HL-60 (cell line): Measurements from ENCODE around the gene UGT2A1.

Experiments
- DNase-seq, 2 experiments: peaks; one replicate each; pipeline ENCODE4 v3.0.0-alpha.2; 2010 to 2020; ENCODE audit warnings: low read depth in 1 of 2, low spot score in 1 of 2
- H3K27ac ChIP-seq: fragments of 250-450 bp; sonication (Bioruptor Pico); replicated peaks from 2 replicates; pipeline ENCODE4 v1.5.1; 2020; ENCODE audit warnings: mild to moderate bottlenecking, moderate library complexity
- H3K27me3 ChIP-seq: fragments of 250-450 bp; sonication (Bioruptor Pico); 2 replicates; pipeline ENCODE4 v1.5.1; 2021; ENCODE audit warnings: mild to moderate bottlenecking, moderate library complexity; ENCODE audit not compliant: insufficient read depth, poor library complexity, severe bottlenecking
- H3K4me3 ChIP-seq: replicated peaks from 2 replicates; pipeline ENCODE4 v1.5.1; 2011; ENCODE audit warnings: mild to moderate bottlenecking, control low read depth, low read length; ENCODE audit not compliant: insufficient read depth
- CTCF ChIP-seq: IDR thresholded peaks from one replicate; pipeline ENCODE4 v1.5.1; 2011; ENCODE audit warnings: low read length, control low read depth, inconsistent platforms; ENCODE audit not compliant: insufficient read depth
- GABPA ChIP-seq: IDR thresholded peaks from 2 replicates; pipeline ENCODE4 v1.6.1; 2012; ENCODE audit warnings: low read depth
- POLR2AphosphoS5 ChIP-seq: IDR thresholded peaks from 2 replicates; pipeline ENCODE4 v1.6.1; 2012; ENCODE audit warnings: low read depth
- REST ChIP-seq: IDR thresholded peaks from 2 replicates; pipeline ENCODE4 v1.6.1; 2012; ENCODE audit warnings: low read depth; ENCODE audit not compliant: insufficient replicate concordance
- SPI1 ChIP-seq: IDR thresholded peaks from 2 replicates; pipeline ENCODE4 v1.6.1; 2012; ENCODE audit warnings: low read depth, mild to moderate bottlenecking, borderline replicate concordance

UGT2A1 gene

GRCh38 chr4:69591364-69591763 is 61.7 kb downstream of the UGT2A1 start:
- Histone ChIP-seq H3K4me3 (no peak overlapping the region), H3K27ac (no peak overlapping the region), H3K27me3 (no peaks in the 10 kb centered on the region)
- no peak for DNase-seq
- TF ChIP-seq REST (no peak), POLR2AphosphoS5 (no peak), CTCF (no peak), GABPA (no peak)

- DNase-seq: no peak
- TF ChIP-seq REST: no peak
- TF ChIP-seq GABPA: no peak
- no peak for TF ChIP-seq POLR2AphosphoS5
- no peak for TF ChIP-seq SPI1
- TF ChIP-seq CTCF: no peak
- no peak overlapping the region for H3K27ac ChIP-seq
- H3K27me3 ChIP-seq: no peaks in the 10 kb centered on the region
- H3K4me3 ChIP-seq: no peak overlapping the region
These were observed 63.2 kb downstream of the UGT2A1 start for GRCh38 chr4:69589884-69590283.

GRCh38 chr4:69584135-69584534 is 68.9 kb downstream of the UGT2A1 start:
- H3K27ac ChIP-seq: no peak overlapping the region
- H3K27me3 ChIP-seq: no peaks in the 10 kb centered on the region
- H3K4me3 ChIP-seq: no peak overlapping the region
- TF ChIP-seq SPI1 (no peak), POLR2AphosphoS5 (no peak), GABPA (no peak), REST (no peak), CTCF (no peak)
- no peak for DNase-seq
